HepG2 (cell line): ENCODE measurements around the gene POMP. TPM values are rescaled to one million over a fixed set of nuclear protein-coding genes. Genes with fewer than 3 reads are reported as not detected.

Source experiments
- FOSL1 ChIP-seq: sonication (generic); formaldehyde crosslinking; IDR thresholded peaks from 2 replicates; pipeline ENCODE4 v1.9.0; 2021; ENCODE audit warnings: missing genetic modification reagents, borderline replicate concordance
- FOXJ3 ChIP-seq: sonication (generic); formaldehyde crosslinking; IDR thresholded peaks from 2 replicates; pipeline ENCODE4 v1.4.0; 2020; ENCODE audit warnings: missing genetic modification reagents, mild to moderate bottlenecking, borderline replicate concordance
- GABPB1 ChIP-seq: IDR thresholded peaks from 2 replicates; pipeline ENCODE4 v1.6.1; 2016; ENCODE audit warnings: mild to moderate bottlenecking, missing genetic modification reagents, moderate library complexity, missing compliant biosample characterization
- HIVEP1 ChIP-seq: sonication (generic); formaldehyde crosslinking; IDR thresholded peaks from 2 replicates; pipeline ENCODE4 v1.4.0; 2020; ENCODE audit warnings: mild to moderate bottlenecking, missing genetic modification reagents
- KDM4B ChIP-seq: sonication (generic); formaldehyde crosslinking; IDR thresholded peaks from 2 replicates; pipeline ENCODE4 v1.4.0; 2020; ENCODE audit warnings: missing genetic modification reagents
- KMT2B ChIP-seq: IDR thresholded peaks from 2 replicates; pipeline ENCODE4 v1.6.1; 2016; ENCODE audit warnings: missing genetic modification reagents, missing compliant biosample characterization
- LRRFIP1 ChIP-seq: sonication (generic); formaldehyde crosslinking; conservative IDR thresholded peaks from 2 replicates; pipeline ENCODE4 v1.4.0; 2020; ENCODE audit warnings: missing genetic modification reagents
- MAFG ChIP-seq: sonication (generic); formaldehyde crosslinking; IDR thresholded peaks from 2 replicates; pipeline ENCODE4 v1.5.1; 2020; ENCODE audit warnings: mild to moderate bottlenecking, missing genetic modification reagents
- PRDM15 ChIP-seq: sonication (generic); formaldehyde crosslinking; IDR thresholded peaks from 2 replicates; pipeline ENCODE4 v1.4.0; 2020; ENCODE audit warnings: missing genetic modification reagents
- SNAPC5 ChIP-seq: sonication (generic); formaldehyde crosslinking; IDR thresholded peaks from 2 replicates; pipeline ENCODE4 v1.8.1; 2023; ENCODE audit warnings: mild to moderate bottlenecking, missing genetic modification reagents, borderline replicate concordance
- THAP9 ChIP-seq: sonication (generic); formaldehyde crosslinking; IDR thresholded peaks from 2 replicates; pipeline ENCODE4; 2020; ENCODE audit warnings: missing genetic modification reagents, mild to moderate bottlenecking, borderline replicate concordance
- ZBTB33 ChIP-seq: sonication (generic); formaldehyde crosslinking; IDR thresholded peaks from 2 replicates; pipeline ENCODE4 v1.4.0; 2020; ENCODE audit warnings: missing genetic modification reagents
- ZFP62 ChIP-seq: sonication (generic); formaldehyde crosslinking; IDR thresholded peaks from 2 replicates; pipeline ENCODE4 v1.4.0; 2020; ENCODE audit warnings: missing genetic modification reagents
- ZFY ChIP-seq: sonication (generic); formaldehyde crosslinking; IDR thresholded peaks from 2 replicates; pipeline ENCODE4 v1.4.0; 2020; ENCODE audit warnings: missing genetic modification reagents
- polyA plus RNA-seq, 8 experiments: library from polyadenylated mRNA; depleted of rRNA in 3 of 8; stranded (reverse) in 7 of 8; unstranded in 1 of 8; fragments of >200 nt; fragmentation: Illumina TruSeq in 4 of 8; extraction: Trizol in 4 of 8; gene quantifications; 2 replicates each; pipeline versions ENCODE4 v1.2.1 to v1.2.3, GENCODE V29; 2011 to 2016; ENCODE audit warnings: low read depth in 4 of 8, missing spikeins in 1 of 8, mixed read lengths in 1 of 8; ENCODE audit not compliant: insufficient read depth in 1 of 8
- total RNA-seq, 5 experiments: library from RNA; depleted of rRNA; stranded (reverse); fragments of >200 nt; fragmentation: Illumina TruSeq; extraction: Trizol; gene quantifications; 2 replicates each; pipeline ENCODE4 v1.2.3, GENCODE V29; 2016; ENCODE audit warnings: low read depth in 1 of 5
- TF ChIP-seq, protein P1 (sequence below): sonication (generic); formaldehyde crosslinking; IDR thresholded peaks from 2 replicates; pipeline ENCODE4 v1.4.0; 2020; ENCODE audit warnings: missing genetic modification reagents

The POMP gene
- total and polyA plus RNA-seq, 2 of the 13 experiments (the other 11 are each of a cell fraction or from before 2014, with no cell fraction given), result 30.6 to 118 TPM

DNA sequence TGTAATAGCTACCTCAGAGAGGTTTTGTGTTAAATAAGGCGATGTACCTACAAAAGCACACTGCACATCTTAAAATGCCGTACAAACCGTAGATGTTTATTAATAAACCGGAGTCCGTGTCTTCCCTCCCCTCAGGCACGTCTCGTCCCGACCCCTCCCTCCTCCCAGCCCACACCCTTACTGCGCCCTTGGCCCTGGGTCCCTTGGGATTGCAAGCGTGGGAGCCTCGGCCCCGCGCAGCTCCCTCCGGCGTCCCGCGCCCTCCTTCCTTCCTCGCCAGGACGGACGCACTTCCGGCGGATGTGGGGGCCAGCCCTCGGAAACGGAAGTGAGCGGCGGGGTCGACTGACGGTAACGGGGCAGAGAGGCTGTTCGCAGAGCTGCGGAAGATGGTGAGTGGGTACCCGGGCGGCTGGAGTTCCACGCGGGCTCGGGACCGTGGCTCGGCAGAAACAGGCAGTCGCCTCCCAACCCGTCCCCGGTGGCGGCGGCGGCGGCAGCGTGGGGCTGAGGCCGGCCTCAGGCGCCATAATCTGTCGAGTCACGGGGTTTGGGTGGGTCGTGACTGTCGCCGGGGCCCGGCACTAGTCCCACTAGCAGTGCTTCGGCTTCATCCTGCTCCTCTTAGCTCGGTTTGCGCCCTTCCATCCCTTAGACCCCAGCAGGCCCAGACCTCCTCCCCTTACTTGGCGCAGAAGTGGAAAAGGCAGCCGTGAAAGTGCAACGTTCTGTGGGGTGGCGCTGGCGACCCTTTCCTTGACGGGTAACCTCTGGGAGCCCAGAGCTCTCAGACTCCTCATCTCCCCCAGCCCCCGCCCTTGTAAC lies at the start of gene POMP (continued):
- TF ChIP-seq ZBTB33 (CRISPR knock-in tag) (no peak), KDM4B (CRISPR knock-in tag) (peak; percentile 89; the same call in 1 of the 2 replicates), FOSL1 (CRISPR knock-in tag) (no peak), MAFG (no peak), FOXJ3 (CRISPR knock-in tag) (no peak; the same call in 1 of the 2 replicates), THAP9 (peak; percentile 100), ZFP62 (CRISPR knock-in tag) (no peak), LRRFIP1 (no peak), HIVEP1 (no peak), GABPB1 (CRISPR knock-in tag) (peak; percentile 100), PRDM15 (CRISPR knock-in tag) (peak; percentile 33; the same call in 1 of the 2 replicates), SNAPC5 (CRISPR knock-in tag) (no peak), KMT2B (CRISPR knock-in tag) (peak; percentile 93), ZFY (CRISPR knock-in tag) (peak; percentile 88)
- TF ChIP-seq, protein P1, sequence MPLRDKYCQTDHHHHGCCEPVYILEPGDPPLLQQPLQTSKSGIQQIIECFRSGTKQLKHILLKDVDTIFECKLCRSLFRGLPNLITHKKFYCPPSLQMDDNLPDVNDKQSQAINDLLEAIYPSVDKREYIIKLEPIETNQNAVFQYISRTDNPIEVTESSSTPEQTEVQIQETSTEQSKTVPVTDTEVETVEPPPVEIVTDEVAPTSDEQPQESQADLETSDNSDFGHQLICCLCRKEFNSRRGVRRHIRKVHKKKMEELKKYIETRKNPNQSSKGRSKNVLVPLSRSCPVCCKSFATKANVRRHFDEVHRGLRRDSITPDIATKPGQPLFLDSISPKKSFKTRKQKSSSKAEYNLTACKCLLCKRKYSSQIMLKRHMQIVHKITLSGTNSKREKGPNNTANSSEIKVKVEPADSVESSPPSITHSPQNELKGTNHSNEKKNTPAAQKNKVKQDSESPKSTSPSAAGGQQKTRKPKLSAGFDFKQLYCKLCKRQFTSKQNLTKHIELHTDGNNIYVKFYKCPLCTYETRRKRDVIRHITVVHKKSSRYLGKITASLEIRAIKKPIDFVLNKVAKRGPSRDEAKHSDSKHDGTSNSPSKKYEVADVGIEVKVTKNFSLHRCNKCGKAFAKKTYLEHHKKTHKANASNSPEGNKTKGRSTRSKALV (CRISPR knock-in tag), result no peak
